ENCODE results near the gene CBX2. TPM values are rescaled to one million over a fixed set of nuclear protein-coding genes. Genes with fewer than 3 reads are reported as not detected.

Gene CBX2
- total and polyA plus RNA-seq, 2 donors (not counting 1 experiment from before 2014, with no cell fraction given), result 0.77 to 0.83 TPM

GRCh38 chr17:79792341-79792871 is 14.5 kb downstream of the CBX2 start:
- Histone ChIP-seq H3K79me2 (ENCODE audit: control insufficient read depth, insufficient read depth, low read length) (no peaks in the 10 kb centered on the region), H3K36me3 (ENCODE audit: control insufficient read depth, insufficient read depth, low read length) (peaks cover 6% of the 10 kb centered on the region), H3K9ac (ENCODE audit: insufficient read depth, low read length) (no peak overlapping the region), H2AFZ (ENCODE audit: low read length) (no peak overlapping the region), H4K20me1 (ENCODE audit: control insufficient read depth, extremely low read depth, insufficient read depth, low read length) (no peaks in the 10 kb centered on the region), H3K9me3 (ENCODE audit: control insufficient read depth, insufficient read depth, low read depth, low read length) (no peaks in the 10 kb centered on the region), H3K4me2 (ENCODE audit: extremely low read depth, insufficient read depth, low read length) (peak overlapping the region; percentile 94), H3K27ac (ENCODE audit: insufficient read depth, low read length) (no peak overlapping the region), H3K27me3 (ENCODE audit: control insufficient read depth, insufficient read depth, low read length) (peaks cover 37% of the 10 kb centered on the region), H3K4me3 (replicated peaks in 1 of 4; ENCODE audit: control extremely low read depth in 1 of 4, insufficient read depth in 1 of 4, low read depth in 3 of 4, low read length in 4 of 4) (peak overlapping the region; percentile 4 to 61 (median 14)), H3K4me1 (ENCODE audit: control insufficient read depth, extremely low read depth, insufficient read depth, low read length) (peaks cover 13% of the 10 kb centered on the region)
- no peak for TF ChIP-seq EZH2 (IDR thresholded peaks at IDR 0.05; ENCODE audit: low read length, missing control alignments)
- TF ChIP-seq CTCF (conservative IDR thresholded peaks at IDR 0.05 in 1 of 2, IDR thresholded peaks at IDR 0.05 in 1 of 2; ENCODE audit: low read depth in 1 of 2, low read length in 2 of 2), result no peak
- no peak for DNase-seq (ENCODE audit: low read depth in 2 of 2)

GRCh38 chr17:79792984-79793923 is 15.3 kb downstream of the CBX2 start:
- peak overlapping the region; percentile 55 to 61 (median 59) for H3K4me3 ChIP-seq (replicated peaks in 1 of 4; ENCODE audit: control extremely low read depth in 1 of 4, insufficient read depth in 1 of 4, low read depth in 3 of 4, low read length in 4 of 4)
- peak overlapping the region; percentile 31 for H2AFZ ChIP-seq (ENCODE audit: low read length)
- H3K9me3 ChIP-seq (ENCODE audit: control insufficient read depth, insufficient read depth, low read depth, low read length), result no peaks in the 10 kb centered on the region
- peak overlapping the region; percentile 94 for H3K4me2 ChIP-seq (ENCODE audit: extremely low read depth, insufficient read depth, low read length)
- no peaks in the 10 kb centered on the region for H4K20me1 ChIP-seq (ENCODE audit: control insufficient read depth, extremely low read depth, insufficient read depth, low read length)
- H3K36me3 ChIP-seq (ENCODE audit: control insufficient read depth, insufficient read depth, low read length), result peaks cover 6% of the 10 kb centered on the region
- H3K79me2 ChIP-seq (ENCODE audit: control insufficient read depth, insufficient read depth, low read length), result no peaks in the 10 kb centered on the region
- TF ChIP-seq EZH2 (IDR thresholded peaks at IDR 0.05; ENCODE audit: low read length, missing control alignments) (no peak), CTCF (conservative IDR thresholded peaks at IDR 0.05 in 1 of 2, IDR thresholded peaks at IDR 0.05 in 1 of 2; ENCODE audit: low read depth in 1 of 2, low read length in 2 of 2) (no peak)
- peak overlapping the region; percentile 60 for H3K9ac ChIP-seq (ENCODE audit: insufficient read depth, low read length)
- peak; percentile 80 to 88 for DNase-seq (ENCODE audit: low read depth in 2 of 2)
- peaks cover 42% of the 10 kb centered on the region for H3K27me3 ChIP-seq (ENCODE audit: control insufficient read depth, insufficient read depth, low read length)
- peaks cover 13% of the 10 kb centered on the region for H3K4me1 ChIP-seq (ENCODE audit: control insufficient read depth, extremely low read depth, insufficient read depth, low read length)
- peak overlapping the region; percentile 89 for H3K27ac ChIP-seq (ENCODE audit: insufficient read depth, low read length)

GRCh38 chr17:79793924-79794304 is 16.0 kb downstream of the CBX2 start:
- no peak overlapping the region for H3K9ac ChIP-seq (ENCODE audit: insufficient read depth, low read length)
- H3K4me2 ChIP-seq (ENCODE audit: extremely low read depth, insufficient read depth, low read length), result peak overlapping the region; percentile 94
- H3K9me3 ChIP-seq (ENCODE audit: control insufficient read depth, insufficient read depth, low read depth, low read length), result no peaks in the 10 kb centered on the region
- peak overlapping the region in 2 of 4 experiments; percentile 57 to 61 for H3K4me3 ChIP-seq (replicated peaks in 1 of 4; ENCODE audit: control extremely low read depth in 1 of 4, insufficient read depth in 1 of 4, low read depth in 3 of 4, low read length in 4 of 4)
- no peaks in the 10 kb centered on the region for H3K79me2 ChIP-seq (ENCODE audit: control insufficient read depth, insufficient read depth, low read length)
- peak in 1 of 2 donors; percentile 52 for DNase-seq (ENCODE audit: low read depth in 2 of 2)
- H3K36me3 ChIP-seq (ENCODE audit: control insufficient read depth, insufficient read depth, low read length), result peaks cover 6% of the 10 kb centered on the region
- no peaks in the 10 kb centered on the region for H4K20me1 ChIP-seq (ENCODE audit: control insufficient read depth, extremely low read depth, insufficient read depth, low read length)
- peaks cover 13% of the 10 kb centered on the region for H3K4me1 ChIP-seq (ENCODE audit: control insufficient read depth, extremely low read depth, insufficient read depth, low read length)
- H2AFZ ChIP-seq (ENCODE audit: low read length), result no peak overlapping the region
- H3K27me3 ChIP-seq (ENCODE audit: control insufficient read depth, insufficient read depth, low read length), result peaks cover 46% of the 10 kb centered on the region
- peak overlapping the region; percentile 89 for H3K27ac ChIP-seq (ENCODE audit: insufficient read depth, low read length)
- TF ChIP-seq EZH2 (IDR thresholded peaks at IDR 0.05; ENCODE audit: low read length, missing control alignments), result no peak
- TF ChIP-seq CTCF (conservative IDR thresholded peaks at IDR 0.05 in 1 of 2, IDR thresholded peaks at IDR 0.05 in 1 of 2; ENCODE audit: low read depth in 1 of 2, low read length in 2 of 2), result no peak

Data from fibroblast of lung (primary cell).